Neutrophil (primary cell): ENCODE measurements around the gene RPUSD1.

Experiments
- H3K27ac ChIP-seq: fragments of 200-600 bp; sonication (generic); 2 replicates; pipeline ENCODE4 v1.5.1; 2016; ENCODE audit warnings: mild to moderate bottlenecking, moderate library complexity
- H3K27me3 ChIP-seq: fragments of 200-600 bp; sonication (generic); 2 replicates; pipeline ENCODE4 v1.6.0; 2016; ENCODE audit warnings: mild to moderate bottlenecking
- H3K36me3 ChIP-seq: fragments of 200-600 bp; sonication (generic); 2 replicates; pipeline ENCODE4 v1.5.1; 2017
- H3K4me1 ChIP-seq, 2 experiments: fragments of 200-600 bp in 1 of 2; sonication (generic) in 1 of 2; 1 replicate in 1 of 2; 2 replicates in 1 of 2; pipeline versions ENCODE4 v1.5.1 to v1.6.1; 2013 to 2016; ENCODE audit warnings: low read depth in 1 of 2, low read length in 1 of 2, mild to moderate bottlenecking in 1 of 2, moderate library complexity in 1 of 2; ENCODE audit not compliant: control insufficient read depth in 1 of 2, insufficient read depth in 1 of 2
- H3K4me3 ChIP-seq, 2 experiments: fragments of 200-600 bp in 1 of 2; sonication (generic) in 1 of 2; 1 replicate in 1 of 2; 2 replicates in 1 of 2; pipeline ENCODE4 v1.5.1; 2013 to 2016; ENCODE audit warnings: low read depth in 1 of 2, low read length in 1 of 2, mild to moderate bottlenecking in 1 of 2, moderate library complexity in 1 of 2
- H3K9me3 ChIP-seq: fragments of 200-600 bp; sonication (generic); 2 replicates; pipeline ENCODE4 v1.5.1; 2016
- CTCF ChIP-seq: fragments of 200-600 bp; sonication (generic); IDR thresholded peaks from 2 replicates; pipeline ENCODE4 v1.5.1; 2016; ENCODE audit warnings: antibody characterized with exemption

RPUSD1 gene

GRCh38 chr16:739560-740458 lies 48.4 kb downstream of the RPUSD1 start:
- no peak overlapping the region for H3K27ac ChIP-seq
- peaks cover 12 to 15% of the 10 kb centered on the region in 2 experiments for H3K4me1 ChIP-seq
- peak overlapping the region; percentile 77 to 82 for H3K4me3 ChIP-seq
- H3K27me3 ChIP-seq: no peaks in the 10 kb centered on the region
- TF ChIP-seq CTCF: no peak
- H3K9me3 ChIP-seq: no peaks in the 10 kb centered on the region
- H3K36me3 ChIP-seq: peaks cover 27% of the 10 kb centered on the region

GRCh38 chr16:736936-737481 lies 51.2 kb downstream of the RPUSD1 start:
- Histone ChIP-seq H3K36me3 (peaks cover 55% of the 10 kb centered on the region), H3K9me3 (no peaks in the 10 kb centered on the region), H3K4me3 (no peak overlapping the region), H3K27ac (no peak overlapping the region), H3K27me3 (no peaks in the 10 kb centered on the region), H3K4me1 (peaks cover 12 to 15% of the 10 kb centered on the region in 2 experiments)
- TF ChIP-seq CTCF: no peak

GRCh38 chr16:735982-736453 lies 52.2 kb downstream of the RPUSD1 start:
- Histone ChIP-seq H3K27me3 (no peaks in the 10 kb centered on the region), H3K27ac (no peak overlapping the region), H3K4me3 (no peak overlapping the region), H3K9me3 (no peaks in the 10 kb centered on the region), H3K36me3 (peaks cover 65% of the 10 kb centered on the region), H3K4me1 (peaks cover 8 to 10% of the 10 kb centered on the region in 2 experiments)
- no peak for TF ChIP-seq CTCF

GRCh38 chr16:734981-735881 lies 53.0 kb downstream of the RPUSD1 start:
- TF ChIP-seq CTCF: no peak
- Histone ChIP-seq H3K4me3 (no peak overlapping the region), H3K27me3 (no peaks in the 10 kb centered on the region), H3K36me3 (peaks cover 72% of the 10 kb centered on the region), H3K9me3 (no peaks in the 10 kb centered on the region), H3K27ac (no peak overlapping the region), H3K4me1 (peaks cover 4 to 5% of the 10 kb centered on the region in 2 experiments)
